Right kidney (tissue), 1 donor: ENCODE results near the gene SLC22A3.

Experiments used
- DNase-seq: peaks from one replicate; pipeline ENCODE4 v3.0.0-alpha.2; 2016

The SLC22A3 gene

DNA sequence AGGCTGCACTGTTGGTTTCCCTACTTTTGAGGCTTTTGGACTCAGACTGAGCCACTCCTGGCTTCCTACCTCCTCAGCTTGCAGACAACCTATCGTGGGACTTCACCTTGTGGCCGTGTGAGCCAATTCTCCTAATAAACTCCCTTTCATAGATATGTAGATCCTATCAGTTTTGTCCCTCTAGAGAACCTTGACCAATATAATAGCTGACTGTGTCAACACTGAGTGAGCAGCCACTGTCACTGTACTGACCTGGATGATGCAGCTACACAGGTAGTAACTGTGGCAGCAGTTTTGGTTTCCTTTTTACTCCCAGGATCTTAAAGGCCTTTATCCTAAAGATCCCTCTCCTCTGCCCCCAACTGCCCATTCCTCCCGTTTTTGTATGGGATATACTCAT, 70.2 kb downstream of the SLC22A3 start:
- DNase-seq, result no peak

- DNase-seq, result no peak
Observed at GRCh38 chr6:160419488-160419887, 71.3 kb downstream of the SLC22A3 start.

DNA sequence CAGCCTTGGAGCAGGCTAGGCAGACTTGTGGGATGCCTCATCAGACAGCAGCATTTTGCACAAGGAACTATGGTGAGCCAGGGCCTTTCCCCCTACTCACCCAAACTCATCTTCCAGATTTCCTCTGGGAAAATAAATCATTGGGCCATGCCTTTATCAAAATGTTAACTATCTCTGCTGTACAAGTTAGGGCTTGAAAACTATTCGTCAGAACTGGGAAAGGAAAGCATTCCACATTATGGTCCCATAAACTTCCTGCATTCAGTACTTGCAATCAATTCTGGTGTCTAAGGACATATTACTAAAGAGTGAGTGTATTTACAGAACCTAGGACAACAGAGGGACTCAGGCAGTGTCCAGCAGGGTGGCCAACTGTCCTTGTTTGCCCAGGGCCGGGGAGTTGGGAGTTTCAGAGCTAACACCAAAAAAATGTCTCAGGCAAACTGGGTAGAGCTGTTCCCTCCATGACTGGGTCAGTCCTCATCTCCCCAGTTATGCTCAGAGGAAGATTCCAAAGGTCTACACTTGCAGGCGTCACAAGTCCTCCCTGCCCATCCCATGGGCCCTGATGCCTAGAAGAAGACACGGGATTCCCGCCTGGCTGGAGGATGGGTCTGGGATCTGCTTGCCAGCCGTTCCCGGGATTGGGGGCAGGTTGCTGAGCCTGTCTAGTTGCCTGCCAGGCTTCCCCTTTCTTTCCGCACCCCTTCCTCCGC, 72.2 kb downstream of the SLC22A3 start:
- no peak for DNase-seq

- no peak for DNase-seq
Observed at GRCh38 chr6:160420969-160421556, 72.9 kb downstream of the SLC22A3 start.

DNA sequence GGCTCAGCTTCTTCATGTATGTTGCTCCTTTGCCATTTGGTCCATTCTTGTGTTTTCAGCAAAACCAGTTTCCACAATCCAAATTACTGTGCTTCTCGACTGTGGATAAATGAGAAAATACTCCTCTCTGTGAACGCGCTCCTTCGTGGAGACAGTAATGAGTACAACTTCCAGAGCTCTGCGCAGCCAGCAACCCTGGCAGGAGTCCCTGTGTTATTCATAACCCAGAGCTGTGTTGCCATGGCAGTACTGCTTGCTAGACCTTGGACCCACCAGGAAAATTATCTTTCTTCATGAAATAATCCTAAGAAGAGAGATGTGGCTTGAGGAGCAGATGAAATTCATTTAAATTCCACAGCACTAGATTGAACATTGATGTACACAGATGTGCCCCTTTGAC, 73.7 kb downstream of the SLC22A3 start:
- DNase-seq, result no peak

- DNase-seq, result no peak
Observed at GRCh38 chr6:160424256-160424655, 76.1 kb downstream of the SLC22A3 start.

DNA sequence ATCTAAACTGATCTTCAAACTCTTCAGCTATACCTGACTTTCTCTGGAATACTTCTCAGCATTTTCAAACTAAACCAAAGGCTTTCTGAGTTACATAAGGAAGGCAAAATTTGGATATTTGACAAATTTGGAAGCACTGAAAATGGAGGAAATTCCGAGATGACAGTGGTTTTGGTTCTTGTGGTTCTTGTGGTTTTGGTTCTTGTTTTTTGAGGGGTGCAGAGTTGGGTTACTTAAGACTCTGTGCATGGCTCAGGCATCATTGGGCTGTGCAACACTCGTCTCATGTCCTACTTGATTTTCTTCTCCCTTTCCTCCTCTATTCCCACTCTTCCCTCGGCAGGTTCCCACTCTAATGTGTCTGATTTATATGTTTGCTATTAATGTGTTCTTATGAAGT, 78.0 kb downstream of the SLC22A3 start:
- DNase-seq, result no peak

DNA sequence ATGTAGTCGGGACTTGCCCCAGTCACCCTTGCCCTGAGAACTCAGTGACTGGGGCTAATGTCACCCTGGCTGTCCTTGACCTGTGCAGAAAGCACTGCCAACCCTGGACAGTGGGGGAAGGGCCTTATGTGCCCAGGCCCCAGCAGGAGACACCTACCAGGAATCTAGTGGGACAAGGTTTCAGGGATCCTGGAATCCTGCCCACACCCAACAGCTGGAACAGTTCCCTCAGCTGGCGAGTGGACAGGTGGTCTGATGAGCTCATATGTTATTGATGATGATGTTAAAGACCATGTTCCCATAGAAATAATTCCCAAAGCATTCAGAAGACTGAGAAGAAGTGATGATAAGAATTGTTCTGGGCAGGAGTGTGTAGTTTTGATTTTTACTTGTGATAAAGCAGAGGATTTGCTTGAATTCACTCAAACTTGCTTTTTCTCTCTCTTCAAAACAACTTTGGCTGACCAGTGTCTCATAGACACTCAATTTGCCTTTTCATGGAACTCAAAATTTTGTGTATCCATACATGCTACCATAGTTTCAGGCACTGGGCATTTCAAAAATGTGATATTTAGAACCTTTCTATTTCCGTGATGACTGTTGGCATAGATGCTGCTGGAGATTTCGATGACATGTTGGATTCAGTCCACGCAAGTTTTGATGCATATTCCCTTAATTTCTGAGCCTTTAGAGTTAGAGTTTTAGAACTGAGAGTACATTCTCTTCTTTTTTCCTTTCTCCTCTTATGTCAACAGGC, 79.3 kb downstream of the SLC22A3 start:
- no peak for DNase-seq

GRCh38 chr6:160428069-160428430, 79.9 kb downstream of the SLC22A3 start:
- no peak for DNase-seq

GRCh38 chr6:160428818-160429619, 80.8 kb downstream of the SLC22A3 start:
- DNase-seq, result no peak

GRCh38 chr6:160429620-160429895, 81.4 kb downstream of the SLC22A3 start:
- no peak for DNase-seq

DNA sequence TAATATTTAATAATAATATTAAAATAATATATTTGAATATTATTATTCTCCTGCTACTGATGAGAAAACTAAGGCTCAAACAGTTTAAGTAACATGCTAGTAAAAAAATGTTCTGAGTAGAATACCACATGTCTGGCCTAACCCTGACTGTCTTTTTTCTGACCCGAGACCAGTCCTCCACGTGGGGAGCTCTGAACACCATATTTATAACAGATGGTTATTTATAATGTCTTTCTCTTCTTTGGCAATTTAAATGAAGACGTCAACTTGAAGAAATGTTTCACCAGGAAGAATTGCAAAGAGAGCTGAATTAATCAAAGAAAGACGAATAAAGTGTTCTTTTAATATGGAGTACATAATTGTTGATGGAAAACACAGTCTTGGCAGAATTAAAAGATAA, 82.0 kb downstream of the SLC22A3 start:
- no peak for DNase-seq

GRCh38 chr6:160430751-160431150, 82.6 kb downstream of the SLC22A3 start:
- DNase-seq, result no peak

DNA sequence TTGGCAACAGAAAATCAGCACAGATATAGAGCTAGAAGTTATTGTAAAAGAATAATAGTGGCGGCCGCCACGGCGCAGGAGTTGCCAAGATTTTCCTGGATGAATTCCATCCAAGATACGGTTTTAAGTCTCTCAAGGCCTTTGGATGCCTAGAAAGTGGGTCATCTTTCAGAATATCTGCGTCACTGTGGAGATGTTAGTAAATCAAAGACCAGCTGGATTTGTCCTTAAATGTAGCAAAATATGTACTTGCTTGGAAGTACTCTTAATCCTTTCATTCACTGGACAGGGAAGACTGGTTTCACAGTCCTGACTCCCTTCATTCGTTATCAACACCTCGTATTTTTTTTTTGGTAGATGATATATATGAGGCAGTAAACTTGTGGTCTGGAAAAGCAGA, 83.0 kb downstream of the SLC22A3 start:
- no peak for DNase-seq

DNA sequence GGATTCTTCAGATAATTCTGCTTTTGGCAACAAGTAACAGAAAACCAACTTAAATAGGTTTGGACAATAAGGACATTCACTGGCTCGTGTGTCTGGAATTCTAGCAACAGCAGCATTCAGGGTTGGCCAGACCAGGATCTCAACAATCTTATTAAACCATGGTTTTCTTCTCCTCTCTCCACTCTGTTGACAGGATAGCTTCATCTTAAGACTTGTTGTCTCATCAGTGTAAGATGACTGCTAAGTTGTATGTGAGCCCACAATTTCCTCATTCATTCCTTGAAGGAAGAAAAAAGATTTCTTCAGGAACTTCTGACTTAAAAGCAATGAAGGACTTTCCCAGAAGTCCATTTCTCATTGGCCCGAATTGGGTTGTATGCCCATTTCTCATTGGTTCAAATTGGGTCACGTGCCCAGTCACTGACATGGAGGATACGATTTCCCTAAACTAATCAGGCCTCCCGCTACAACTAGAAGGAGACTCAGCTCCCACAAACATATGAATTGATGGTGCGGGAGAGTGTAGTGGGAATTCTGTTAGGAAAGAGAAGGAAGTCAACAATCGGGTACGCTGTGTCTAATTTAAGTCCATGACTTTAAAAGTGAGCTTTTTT, 83.7 kb downstream of the SLC22A3 start:
- DNase-seq, result no peak

DNA sequence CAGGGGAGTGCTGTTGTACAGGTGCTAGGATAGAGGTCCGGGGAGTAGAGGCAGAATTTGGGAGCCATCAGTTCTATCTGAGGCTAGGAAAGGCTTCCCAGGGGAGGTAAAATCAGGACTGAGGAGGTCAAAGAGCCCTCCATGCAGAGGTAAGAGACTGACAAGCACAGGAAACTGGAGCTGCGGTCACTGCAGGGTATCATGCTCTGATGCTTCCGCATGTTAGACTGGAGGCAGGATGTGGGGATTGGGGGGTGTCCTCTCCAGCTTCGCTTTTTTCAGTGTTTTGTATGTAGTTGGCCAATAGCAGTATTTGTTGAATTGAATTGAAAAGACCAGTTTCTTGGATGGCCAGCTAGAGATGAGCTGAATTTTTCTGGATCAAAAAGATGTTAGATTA, 87.8 kb downstream of the SLC22A3 start:
- DNase-seq, result no peak

DNA sequence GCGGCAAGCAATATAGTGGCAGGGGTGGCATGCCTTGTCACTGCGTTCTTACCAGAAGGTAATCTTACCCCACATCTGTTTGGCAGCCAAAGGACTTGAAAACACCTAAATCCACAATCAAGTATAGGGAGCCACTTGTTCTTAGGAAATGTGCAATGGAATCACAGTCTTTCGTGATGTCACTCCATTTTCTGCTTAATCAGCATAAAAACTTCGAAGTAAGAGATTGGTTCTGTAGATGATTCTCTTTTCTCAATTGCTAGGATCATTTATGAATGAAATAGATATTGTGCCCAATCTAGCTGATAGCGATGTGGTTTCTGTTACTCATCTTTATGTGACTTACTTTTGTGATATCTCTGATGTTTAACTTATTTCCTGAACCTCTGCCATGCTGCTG, 89.0 kb downstream of the SLC22A3 start:
- DNase-seq, result no peak

DNA sequence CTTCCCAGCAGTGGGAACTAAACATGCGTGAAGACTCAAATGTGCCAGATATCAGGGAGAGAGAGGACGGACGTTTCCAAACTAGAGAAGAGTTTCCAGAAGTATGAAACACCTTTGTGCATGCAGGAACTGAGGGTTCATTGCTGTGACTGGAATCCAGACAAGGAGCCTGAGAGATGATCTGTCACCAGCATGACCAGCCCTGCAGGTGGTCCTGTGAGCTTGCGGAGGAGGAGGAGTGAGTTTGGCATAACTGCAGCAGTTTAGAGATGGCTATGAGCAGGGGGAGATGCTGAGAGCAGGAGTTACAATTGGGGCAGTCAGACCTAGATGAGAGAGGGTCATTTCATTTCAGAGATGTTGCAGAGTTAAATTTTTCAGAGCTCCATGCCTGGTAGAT, 89.6 kb downstream of the SLC22A3 start:
- DNase-seq, result no peak

- no peak for DNase-seq
Observed at GRCh38 chr6:160438481-160438880, 90.3 kb downstream of the SLC22A3 start.

GRCh38 chr6:160439751-160440150, 91.6 kb downstream of the SLC22A3 start:
- DNase-seq, result no peak

DNA sequence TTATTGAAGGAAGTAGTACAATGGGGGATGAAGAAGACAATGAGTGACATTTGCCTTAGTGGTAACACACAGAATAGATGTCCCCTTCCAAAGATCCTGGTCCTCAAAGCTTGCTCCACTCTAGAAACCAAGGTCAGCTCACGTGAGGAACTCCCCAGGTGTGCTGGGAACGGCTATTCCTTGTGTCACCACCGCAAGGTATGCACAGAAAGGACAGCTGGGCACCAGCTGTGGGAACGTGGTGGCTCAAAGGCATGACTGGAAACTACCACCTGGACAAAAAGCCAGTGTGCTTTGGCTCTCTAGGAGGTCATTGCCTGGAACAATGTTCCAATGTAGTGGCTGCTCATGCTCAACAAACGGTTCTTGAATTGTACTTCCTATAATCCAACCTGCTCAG, 94.0 kb downstream of the SLC22A3 start:
- DNase-seq, result no peak

DNA sequence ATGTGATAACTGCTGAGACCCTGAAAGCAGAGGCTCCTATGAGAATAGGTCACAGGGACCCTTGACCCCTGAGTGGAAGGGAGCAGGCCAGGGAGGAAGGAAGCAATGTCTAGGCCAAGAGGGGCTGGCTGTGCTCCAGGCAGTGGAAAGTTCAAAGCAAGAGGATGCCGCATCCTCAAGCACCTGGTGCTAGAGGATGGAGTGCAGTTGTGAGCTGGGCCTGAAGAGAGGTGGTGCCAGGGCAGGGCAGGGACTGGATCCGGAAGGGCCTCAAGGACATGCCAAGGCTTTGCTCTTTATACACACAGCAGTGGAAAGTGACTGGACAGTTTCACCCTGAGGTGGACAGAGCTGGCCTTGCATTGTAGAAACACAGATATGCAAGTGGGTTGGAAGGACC, 97.0 kb downstream of the SLC22A3 start:
- no peak for DNase-seq

DNA sequence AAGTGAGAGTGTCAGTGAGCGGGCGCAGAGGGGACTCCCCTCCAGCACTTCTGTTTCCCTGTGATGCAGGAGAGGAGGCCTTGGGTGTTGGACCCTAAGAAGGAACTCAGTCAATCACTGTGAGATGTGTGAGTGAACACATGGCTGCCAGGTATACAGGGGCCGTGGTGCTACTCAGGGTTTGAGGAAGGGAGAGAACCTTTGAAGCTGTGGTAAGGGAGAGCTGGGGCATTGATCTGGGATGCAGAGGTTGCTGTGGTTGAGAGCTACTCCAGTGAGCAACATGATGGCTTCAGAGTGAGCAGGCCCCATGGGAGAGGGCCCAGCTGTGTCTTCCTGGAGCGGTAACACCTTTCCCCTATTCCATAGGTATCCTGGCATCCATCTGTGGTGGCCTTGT, 99.2 kb downstream of the SLC22A3 start:
- DNase-seq, result no peak
